SK-N-SH (cell line): Measurements from ENCODE around the gene B3GALT6. TPM values are rescaled to one million over a fixed set of nuclear protein-coding genes. Genes with fewer than 3 reads are reported as not detected.

Experiments used
- CTCF ChIA-PET: fragments of 300-600, 350-600 bp; formaldehyde crosslinking; extraction: SDS; loops from one replicate; lab custom pipeline; 2021; lab: Yijun Ruan, JAX
- POLR2A ChIA-PET: fragments of 350-600 bp; sonication (Branson Sonifier 250); formaldehyde crosslinking; extraction: SDS; loops from one replicate; lab custom pipeline; 2020; ENCODE audit warnings: antibody characterized with exemption, inconsistent platforms; lab: Yijun Ruan, JAX
- DNase-seq: peaks from one replicate; pipeline ENCODE4 v3.0.0; 2012
- H2AFZ ChIP-seq: fragments of 200-600 bp; sonication (generic); 2 replicates; pipeline ENCODE4 v1.8.1; 2016; ENCODE audit warnings: antibody characterized with exemption, mild to moderate bottlenecking, low read depth
- H3F3A ChIP-seq: fragments of 200-600 bp; sonication (generic); replicated peaks from 2 replicates; pipeline ENCODE3; 2016; ENCODE audit warnings: antibody characterized with exemption, mild to moderate bottlenecking; ENCODE audit not compliant: insufficient read depth
- H3K27ac ChIP-seq, 2 experiments: fragments of 200-500 bp in 1 of 2; fragments of 200-600 bp in 1 of 2; sonication (Bioruptor generic) in 1 of 2; sonication (generic), shearing (Covaris generic) in 1 of 2; 2 replicates each; pipeline versions ENCODE4 v1.5.1 to v1.6.1; 2014 to 2016; ENCODE audit warnings: low read depth in 2 of 2, inconsistent platforms in 1 of 2, low read length in 1 of 2, mild to moderate bottlenecking in 1 of 2, mixed read lengths in 1 of 2
- H3K27me3 ChIP-seq: fragments of 200-600 bp; sonication (generic), shearing (Covaris generic); 2 replicates; pipeline ENCODE4 v1.6.1; 2016; ENCODE audit warnings: mixed run types; ENCODE audit not compliant: insufficient read depth
- H3K36me3 ChIP-seq, 2 experiments: fragments of 200-500 bp in 1 of 2; fragments of 200-600 bp in 1 of 2; sonication (Bioruptor generic) in 1 of 2; sonication (generic) in 1 of 2; replicated peaks in 1 of 2; 2 replicates each; pipeline versions ENCODE3 to v1.5.1; 2014 to 2016; ENCODE audit warnings: low read length in 1 of 2, mild to moderate bottlenecking in 1 of 2; ENCODE audit not compliant: insufficient read depth in 2 of 2, control insufficient read depth in 1 of 2
- H3K4me1 ChIP-seq, 2 experiments: fragments of 200-500 bp in 1 of 2; fragments of 200-600 bp in 1 of 2; sonication (Bioruptor generic) in 1 of 2; sonication (generic), shearing (Covaris generic) in 1 of 2; 2 replicates each; pipeline versions ENCODE4 v1.5.1 to v1.6.1; 2014 to 2016; ENCODE audit warnings: low read depth in 1 of 2, low read length in 1 of 2, mixed run types in 1 of 2; ENCODE audit not compliant: insufficient read depth in 2 of 2, control insufficient read depth in 1 of 2
- H3K4me2 ChIP-seq: fragments of 200-600 bp; sonication (generic), shearing (Covaris generic); 2 replicates; pipeline ENCODE4 v1.6.1; 2017; ENCODE audit warnings: mixed run types
- H3K4me3 ChIP-seq, 2 experiments: fragments of 200-500 bp in 1 of 2; fragments of 200-600 bp in 1 of 2; sonication (Bioruptor generic) in 1 of 2; sonication (generic), shearing (Covaris generic) in 1 of 2; 2 replicates each; pipeline versions ENCODE4 v1.5.1 to v1.8.1; 2014 to 2016; ENCODE audit warnings: low read depth in 2 of 2, inconsistent platforms in 1 of 2, low read length in 1 of 2, mild to moderate bottlenecking in 1 of 2, mixed read lengths in 1 of 2, moderate library complexity in 1 of 2
- H3K79me2 ChIP-seq: fragments of 200-600 bp; sonication (generic); 2 replicates; pipeline ENCODE4 v1.8.1; 2017; ENCODE audit warnings: mild to moderate bottlenecking; ENCODE audit not compliant: insufficient read depth
- H3K9ac ChIP-seq: fragments of 200-600 bp; sonication (generic); 2 replicates; pipeline ENCODE4 v1.6.1; 2017; ENCODE audit warnings: mixed run types
- H3K9me2 ChIP-seq: fragments of 200-600 bp; sonication (generic); 2 replicates; pipeline ENCODE4 v1.6.1; 2017; ENCODE audit warnings: mixed run types
- H3K9me3 ChIP-seq: fragments of 200-600 bp; sonication (generic); 2 replicates; pipeline ENCODE4 v1.6.1; 2017; ENCODE audit warnings: mixed run types, mild to moderate bottlenecking, moderate library complexity
- H4K20me1 ChIP-seq: fragments of 200-600 bp; sonication (generic); 2 replicates; pipeline ENCODE4 v1.6.1; 2017; ENCODE audit warnings: mild to moderate bottlenecking, mixed run types; ENCODE audit not compliant: insufficient read depth
- CHD2 ChIP-seq: fragments of 150-350 bp; IDR thresholded peaks from 2 replicates; pipeline ENCODE4 v1.6.1; 2018; ENCODE audit warnings: low read length; ENCODE audit not compliant: partially characterized antibody
- TAF1 ChIP-seq: IDR thresholded peaks from 2 replicates; pipeline ENCODE4 v1.6.1; 2012; ENCODE audit warnings: low read depth, mild to moderate bottlenecking, low read length, moderate library complexity, borderline replicate concordance
- TCF12 ChIP-seq: IDR thresholded peaks from 2 replicates; pipeline ENCODE4 v1.4.0; 2012
- WGBS: methylation state at CpG from one replicate; pipeline ENCODE4 v1.1.6; 2017; ENCODE audit warnings: low lambda C conversion rate; 5-methylcytosine and 5-hydroxymethylcytosine counted together
- polyA plus RNA-seq, 3 experiments: library from polyadenylated mRNA; depleted of rRNA; stranded (reverse); fragments of >200 nt; gene quantifications; 2 replicates each; pipeline ENCODE4 v1.2.3, GENCODE V29; 2012
- TF ChIP-seq, protein P1 (sequence below): IDR thresholded peaks from 2 replicates; pipeline ENCODE4 v1.4.0; 2012; ENCODE audit warnings: low read depth
- TF ChIP-seq, protein P2 (sequence below): IDR thresholded peaks from 2 replicates; pipeline ENCODE4 v1.4.0; 2012; ENCODE audit warnings: low read depth, borderline replicate concordance
- TF ChIP-seq, protein P3 (sequence below): IDR thresholded peaks from 2 replicates; pipeline ENCODE4 v1.4.0; 2012; ENCODE audit warnings: low read depth, borderline replicate concordance

B3GALT6 gene
- polyA plus RNA-seq, 1 of the 3 experiments (the other 2 are of a cell fraction): 38.8 TPM

DNA sequence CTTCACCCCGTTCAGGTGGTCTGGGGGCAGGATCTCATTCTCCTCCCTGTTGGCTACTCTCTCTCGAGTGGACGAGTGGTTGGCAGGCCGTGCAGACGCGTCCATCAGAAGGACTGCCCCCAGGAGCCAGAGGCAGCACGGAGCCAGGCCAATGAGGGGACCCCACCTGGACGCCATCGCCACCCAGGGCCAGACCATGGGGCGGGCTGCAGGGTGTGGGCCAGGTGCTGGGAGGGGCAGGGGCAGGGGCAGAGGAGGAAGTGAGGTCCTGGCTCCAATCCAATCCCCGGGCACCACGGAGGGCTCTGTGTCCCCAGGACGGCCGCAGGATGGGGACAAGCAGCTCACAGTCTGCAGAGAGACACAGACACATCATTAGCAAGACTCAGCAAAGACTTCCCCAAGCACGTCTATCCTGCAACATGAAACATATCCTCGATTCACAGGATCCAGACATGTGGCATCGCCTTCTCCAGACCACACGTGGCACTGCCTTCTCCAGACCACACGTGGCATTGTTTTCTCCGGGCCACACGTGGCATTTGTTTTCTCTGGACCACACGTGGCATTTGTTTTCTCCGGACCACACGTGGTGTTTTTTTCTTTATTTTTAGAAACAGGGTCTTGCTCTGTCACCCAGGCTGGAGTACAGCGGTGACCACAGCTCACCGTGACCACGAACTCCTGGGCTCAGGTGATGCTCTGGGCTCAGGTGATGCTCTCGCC lies 3.3 kb upstream of the B3GALT6 start:
- ChIA-PET POLR2A (no interaction called here), CTCF (interaction anchor here (7.4 kb wide), 1 partner anchor 106 kb away, joined by 37 read pairs; no protein-coding TSS in a partner anchor)
- Histone ChIP-seq H3K27me3 (no peaks in the 10 kb centered on the region), H3K27ac (no peak overlapping the region), H3F3A (peaks cover 7% of the 10 kb centered on the region), H3K9me3 (no peaks in the 10 kb centered on the region), H3K4me3 (no peak overlapping the region), H3K4me2 (no peak overlapping the region), H2AFZ (no peak overlapping the region), H3K9me2 (no peaks in the 10 kb centered on the region), H4K20me1 (peaks cover 13% of the 10 kb centered on the region; the same call in 1 of the 2 replicates), H3K79me2 (peaks cover 62% of the 10 kb centered on the region), H3K9ac (no peak overlapping the region), H3K36me3 (peaks cover 0 to 23% of the 10 kb centered on the region in 2 experiments), H3K4me1 (peaks cover 0 to 16% of the 10 kb centered on the region in 2 experiments; a peak in 1 of 4 replicates)
- TF ChIP-seq, protein P1, sequence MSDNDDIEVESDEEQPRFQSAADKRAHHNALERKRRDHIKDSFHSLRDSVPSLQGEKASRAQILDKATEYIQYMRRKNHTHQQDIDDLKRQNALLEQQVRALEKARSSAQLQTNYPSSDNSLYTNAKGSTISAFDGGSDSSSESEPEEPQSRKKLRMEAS: no peak
- no peak for TF ChIP-seq CHD2
- TF ChIP-seq, protein P2, sequence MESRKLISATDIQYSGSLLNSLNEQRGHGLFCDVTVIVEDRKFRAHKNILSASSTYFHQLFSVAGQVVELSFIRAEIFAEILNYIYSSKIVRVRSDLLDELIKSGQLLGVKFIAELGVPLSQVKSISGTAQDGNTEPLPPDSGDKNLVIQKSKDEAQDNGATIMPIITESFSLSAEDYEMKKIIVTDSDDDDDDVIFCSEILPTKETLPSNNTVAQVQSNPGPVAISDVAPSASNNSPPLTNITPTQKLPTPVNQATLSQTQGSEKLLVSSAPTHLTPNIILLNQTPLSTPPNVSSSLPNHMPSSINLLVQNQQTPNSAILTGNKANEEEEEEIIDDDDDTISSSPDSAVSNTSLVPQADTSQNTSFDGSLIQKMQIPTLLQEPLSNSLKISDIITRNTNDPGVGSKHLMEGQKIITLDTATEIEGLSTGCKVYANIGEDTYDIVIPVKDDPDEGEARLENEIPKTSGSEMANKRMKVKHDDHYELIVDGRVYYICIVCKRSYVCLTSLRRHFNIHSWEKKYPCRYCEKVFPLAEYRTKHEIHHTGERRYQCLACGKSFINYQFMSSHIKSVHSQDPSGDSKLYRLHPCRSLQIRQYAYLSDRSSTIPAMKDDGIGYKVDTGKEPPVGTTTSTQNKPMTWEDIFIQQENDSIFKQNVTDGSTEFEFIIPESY: no peak
- no peak for TF ChIP-seq TCF12
- TF ChIP-seq, protein P3, sequence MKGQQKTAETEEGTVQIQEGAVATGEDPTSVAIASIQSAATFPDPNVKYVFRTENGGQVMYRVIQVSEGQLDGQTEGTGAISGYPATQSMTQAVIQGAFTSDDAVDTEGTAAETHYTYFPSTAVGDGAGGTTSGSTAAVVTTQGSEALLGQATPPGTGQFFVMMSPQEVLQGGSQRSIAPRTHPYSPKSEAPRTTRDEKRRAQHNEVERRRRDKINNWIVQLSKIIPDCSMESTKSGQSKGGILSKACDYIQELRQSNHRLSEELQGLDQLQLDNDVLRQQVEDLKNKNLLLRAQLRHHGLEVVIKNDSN: no peak
- 94% methylated on average over 19 of the region's 28 CpGs for WGBS
- no peak for DNase-seq

DNA sequence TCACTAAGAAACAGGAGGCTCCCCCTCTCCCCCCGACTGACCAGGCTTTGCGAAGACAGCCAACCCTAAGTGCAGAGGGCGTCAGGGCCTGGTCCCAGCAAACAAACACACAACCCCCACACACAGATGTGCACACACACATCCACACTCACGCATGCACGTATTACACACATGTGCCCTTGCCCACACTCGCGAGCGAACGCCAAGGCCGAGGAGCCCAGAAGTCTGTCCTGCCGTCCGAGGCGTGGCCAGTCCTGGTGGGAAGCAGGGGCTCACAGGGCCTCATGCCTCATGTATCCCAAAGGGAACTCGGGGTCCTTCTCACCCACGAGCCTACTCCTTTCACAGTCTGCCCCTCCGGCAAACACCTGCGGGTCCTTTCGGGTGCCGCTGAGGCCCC lies 2.3 kb upstream of the B3GALT6 start:
- Histone ChIP-seq H3K9ac (no peak overlapping the region), H3K9me3 (no peaks in the 10 kb centered on the region), H3K4me2 (0 out of 2 replicates have a peak overlapping the region, but pooled peaks have one; percentile 95), H3K27ac (no peak overlapping the region), H3K27me3 (no peaks in the 10 kb centered on the region), H3K36me3 (peaks cover 0 to 33% of the 10 kb centered on the region in 2 experiments), H3K9me2 (no peaks in the 10 kb centered on the region)
- WGBS: 94% methylated on average over 10 of the region's 19 CpGs
- DNase-seq: no peak
- POLR2A ChIA-PET: no interaction called here
- CTCF ChIA-PET: interaction anchor here (7.4 kb wide), 1 partner anchor 107 kb away, joined by 37 read pairs; no protein-coding TSS in a partner anchor
- no peak for TF ChIP-seq TAF1
- TF ChIP-seq, all 33 proteins: peak for 0
- no peak overlapping the region for H3K4me3 ChIP-seq
- peaks cover 68% of the 10 kb centered on the region for H3K79me2 ChIP-seq
- peaks cover 0 to 16% of the 10 kb centered on the region in 2 experiments; a peak in 1 of 4 replicates for H3K4me1 ChIP-seq
- peaks cover 13% of the 10 kb centered on the region; the same call in 1 of the 2 replicates for H4K20me1 ChIP-seq
- H3F3A ChIP-seq: peaks cover 7% of the 10 kb centered on the region
- no peak overlapping the region for H2AFZ ChIP-seq
